T1000 (cell line): Measurements from ENCODE around the gene HS2ST1.
A peak's percentile ranks its signal among the peaks of the same experiment; 100 is the strongest.
"Not testable (repeated sequence)": the region's sequence is repeated elsewhere in the genome, so short reads cannot be mapped to it uniquely, and the experiment has no call there.

Source experiments
- DNase-seq: peaks from one replicate; lab custom pipeline; 2025; ENCODE audit warnings: mixed read lengths; lab: John Stamatoyannopoulos, UW

HS2ST1 gene

GRCh38 chr1:86914601-86914997 lies at the start of gene HS2ST1:
TSS of gene HS2ST1 (plus strand) at chr1:86914635.
- no peak for DNase-seq

DNA sequence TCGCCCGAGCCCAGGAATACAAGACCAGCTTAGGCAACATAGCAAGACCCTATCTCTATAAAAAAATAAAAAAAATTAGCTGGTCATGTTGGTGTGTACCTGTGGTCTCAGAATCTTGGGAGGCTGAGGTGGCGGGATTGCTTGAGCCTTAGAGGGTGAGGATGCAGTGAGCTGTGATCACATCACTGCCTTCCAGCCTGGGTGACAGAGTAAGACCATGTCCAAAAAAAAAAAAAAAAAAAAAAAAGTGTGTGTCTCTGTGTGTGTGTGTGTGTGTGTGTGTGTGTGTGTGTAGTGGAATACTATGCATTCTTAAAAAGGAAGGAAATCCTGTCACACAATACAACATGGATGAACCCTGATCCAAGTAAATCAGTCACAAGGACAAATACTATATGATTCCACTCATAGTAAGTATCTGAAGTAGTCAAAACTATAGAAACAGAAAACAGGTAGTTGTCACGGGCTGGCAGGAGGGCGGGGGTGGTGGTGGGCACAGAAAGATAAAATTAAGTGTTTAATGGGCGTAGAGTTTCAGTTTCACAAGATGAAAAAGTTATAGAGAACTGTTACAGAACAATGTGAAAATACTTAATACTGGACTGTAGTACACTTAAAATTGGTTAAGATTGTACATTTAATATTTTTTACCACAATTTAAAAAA lies 48.3 kb upstream of the HS2ST1 start:
- no peak for DNase-seq

GRCh38 chr1:86866665-86867064 lies 47.8 kb upstream of the HS2ST1 start:
- no peak for DNase-seq

- DNase-seq, result not testable (repeated sequence)
These were observed 47.2 kb upstream of the HS2ST1 start for GRCh38 chr1:86867278-86867677.

DNA sequence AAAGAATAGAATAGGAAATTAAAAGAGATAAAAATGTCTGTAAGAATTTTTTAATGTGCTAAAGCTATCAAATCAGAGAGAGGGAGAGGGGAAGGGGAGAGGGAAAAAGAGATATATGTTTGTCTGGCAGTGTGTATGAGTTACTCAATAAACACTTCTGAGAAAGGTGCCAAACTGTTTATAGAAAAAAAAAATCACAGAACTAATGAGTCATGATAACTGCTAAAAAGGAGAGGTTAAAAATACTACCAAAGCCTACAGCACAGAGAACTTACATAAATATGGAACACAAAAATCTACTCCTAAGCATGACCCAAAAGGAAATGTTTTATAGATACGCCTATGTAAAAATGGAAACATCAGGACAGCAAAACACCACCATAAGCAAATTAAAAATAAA lies 46.0 kb upstream of the HS2ST1 start:
- no peak for DNase-seq

- DNase-seq, result no peak
These were observed 43.4 kb upstream of the HS2ST1 start for GRCh38 chr1:86871001-86871400.

GRCh38 chr1:86872086-86872485 lies 42.3 kb upstream of the HS2ST1 start:
- DNase-seq, result no peak

- DNase-seq, result no peak
These were observed 38.7 kb upstream of the HS2ST1 start for GRCh38 chr1:86875722-86876121.

- DNase-seq, result no peak
These were observed 26.8 kb upstream of the HS2ST1 start for GRCh38 chr1:86887479-86888162.

- DNase-seq, result no peak
These were observed 26.1 kb upstream of the HS2ST1 start for GRCh38 chr1:86888327-86888726.

GRCh38 chr1:86899401-86899800 lies 15.0 kb upstream of the HS2ST1 start:
- DNase-seq, result not testable (repeated sequence)

DNA sequence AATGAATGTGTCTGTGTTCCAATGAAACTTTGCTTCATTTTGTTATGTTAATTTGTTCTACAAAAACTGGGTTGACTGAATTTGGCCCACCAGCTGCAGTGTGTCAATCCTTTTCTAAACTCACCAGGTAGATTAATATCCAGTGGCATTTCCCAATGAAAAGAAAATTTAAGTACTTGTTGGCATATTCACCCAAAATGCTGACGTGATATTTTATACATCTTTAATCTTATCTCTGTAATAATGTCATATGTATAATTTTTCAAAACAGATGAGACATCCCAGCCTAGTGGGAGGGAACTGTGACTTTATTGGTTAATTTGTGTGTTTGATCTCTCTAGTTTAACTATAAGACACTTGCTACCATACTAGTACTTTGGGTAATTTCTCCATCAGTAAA lies 8.6 kb upstream of the HS2ST1 start:
- DNase-seq, result no peak

DNA sequence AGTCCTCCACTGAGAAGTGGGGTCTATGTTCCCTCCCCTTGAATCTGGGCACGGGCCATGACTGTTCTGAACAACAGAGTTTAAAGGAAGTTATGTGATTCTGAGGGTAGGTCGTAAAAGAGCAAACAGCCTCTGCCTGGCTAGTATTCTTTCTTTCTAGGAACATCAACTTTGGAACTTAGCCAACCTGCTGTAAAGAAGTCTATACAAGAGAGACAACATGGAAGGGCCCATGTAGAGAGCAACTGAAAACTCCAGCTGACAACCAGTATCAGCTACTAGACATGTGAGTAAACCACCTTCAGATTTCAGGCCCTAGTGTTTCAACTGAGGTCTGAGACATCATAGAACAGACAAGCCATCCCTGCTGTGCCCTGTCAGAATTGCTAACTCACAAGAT lies 8.0 kb upstream of the HS2ST1 start:
- DNase-seq, result no peak

GRCh38 chr1:86912281-86912900 lies 2.0 kb upstream of the HS2ST1 start:
- no peak for DNase-seq

- no peak for DNase-seq
These were observed 988 bp upstream of the HS2ST1 start for GRCh38 chr1:86913399-86913895.

DNA sequence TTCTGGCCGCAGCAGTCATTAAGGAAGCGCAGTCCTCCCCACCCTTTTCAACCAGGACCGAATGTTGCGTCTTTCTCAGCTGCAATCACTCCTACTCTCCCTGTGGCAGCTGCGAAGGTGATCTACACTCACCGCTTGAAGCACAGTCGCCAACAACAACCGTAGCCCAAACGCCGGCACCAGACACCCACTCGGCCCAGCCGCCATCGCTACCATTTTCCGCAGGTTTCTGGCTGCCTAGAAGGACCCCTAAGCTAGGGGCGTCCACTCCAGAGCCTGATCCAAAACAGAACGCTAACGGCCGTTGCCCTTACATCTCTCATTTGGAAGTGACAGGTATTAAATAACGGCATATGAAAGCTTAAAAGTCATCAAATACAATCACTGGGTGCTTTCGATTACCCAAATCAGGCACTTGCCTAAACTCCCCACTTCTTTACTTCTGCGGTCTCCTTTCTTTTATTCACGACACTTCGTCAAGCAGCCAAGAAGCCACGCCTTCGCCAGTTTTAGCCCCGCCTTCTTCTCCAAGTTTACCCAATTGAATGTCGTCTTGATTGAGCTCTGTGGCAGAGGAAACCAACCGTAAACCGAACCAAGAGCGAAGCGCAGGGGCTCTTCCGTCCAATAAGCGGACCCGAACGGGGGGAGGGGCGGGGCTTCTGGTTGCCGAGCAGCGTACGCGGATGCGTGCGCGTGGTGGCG lies 387 bp upstream of the HS2ST1 start, which contains the start of gene SELENOF:
SELENOF (minus strand) TSS at position 231 of the 705 bp plus-strand sequence; CDS start at position 216, 15 bp downstream.
- DNase-seq, result peak; percentile 99

DNA sequence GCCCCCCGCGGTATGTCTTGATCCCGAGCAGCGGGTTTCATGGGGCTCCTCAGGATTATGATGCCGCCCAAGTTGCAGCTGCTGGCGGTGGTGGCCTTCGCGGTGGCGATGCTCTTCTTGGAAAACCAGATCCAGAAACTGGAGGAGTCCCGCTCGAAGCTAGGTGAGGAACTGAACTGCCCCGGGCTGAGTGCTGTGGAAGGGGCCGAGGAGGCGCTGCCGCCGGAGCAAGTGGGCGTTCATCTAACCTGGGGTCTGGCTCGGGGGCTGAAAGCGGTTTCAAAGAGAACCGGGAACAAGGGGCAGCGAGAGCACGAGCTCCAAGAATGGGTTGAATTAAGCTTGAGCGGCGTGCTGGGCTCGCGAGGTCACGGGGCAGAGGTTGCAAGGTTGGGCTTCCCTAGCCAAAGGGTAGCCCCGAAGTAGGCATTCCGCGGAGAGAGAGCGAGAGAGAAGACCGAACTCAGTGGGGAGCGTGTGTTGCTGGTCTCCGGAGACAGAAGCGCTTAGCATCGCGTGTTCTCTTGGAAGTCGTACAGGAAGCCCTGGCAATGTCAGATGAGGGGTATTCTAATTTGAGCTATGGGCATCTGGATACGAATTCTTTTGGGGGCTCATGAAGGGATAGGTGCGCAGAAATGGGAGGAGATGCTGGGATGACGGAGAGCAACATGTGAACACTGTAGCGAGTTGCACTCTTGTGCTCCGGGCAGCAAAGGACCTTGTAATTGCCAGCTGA lies 732 bp downstream of the HS2ST1 start:
- DNase-seq, result peak; percentile 43

DNA sequence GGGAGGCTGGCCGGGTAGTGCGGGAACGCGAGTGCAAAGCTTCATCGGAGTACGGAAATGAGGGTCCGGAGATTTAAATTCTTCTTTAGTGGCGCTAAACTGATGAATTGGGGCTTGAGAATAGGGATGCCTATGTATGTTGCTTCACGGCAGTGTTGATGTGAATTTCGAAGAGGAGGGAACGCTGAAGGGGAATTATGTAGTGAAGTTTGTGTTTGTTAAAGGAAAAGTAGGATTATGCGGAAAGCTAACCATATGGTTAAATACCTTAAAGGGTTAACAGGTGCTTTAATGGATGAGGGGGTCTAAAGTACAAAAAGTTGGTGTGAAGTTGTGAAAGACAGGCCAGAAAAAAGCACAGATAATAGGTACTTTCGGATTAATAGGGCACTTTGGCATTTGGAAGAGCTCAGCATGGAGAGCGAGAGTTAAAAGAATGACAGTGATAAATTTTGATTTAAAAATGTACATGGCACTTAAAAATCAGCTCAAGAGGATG lies 1.4 kb downstream of the HS2ST1 start:
- no peak for DNase-seq

DNA sequence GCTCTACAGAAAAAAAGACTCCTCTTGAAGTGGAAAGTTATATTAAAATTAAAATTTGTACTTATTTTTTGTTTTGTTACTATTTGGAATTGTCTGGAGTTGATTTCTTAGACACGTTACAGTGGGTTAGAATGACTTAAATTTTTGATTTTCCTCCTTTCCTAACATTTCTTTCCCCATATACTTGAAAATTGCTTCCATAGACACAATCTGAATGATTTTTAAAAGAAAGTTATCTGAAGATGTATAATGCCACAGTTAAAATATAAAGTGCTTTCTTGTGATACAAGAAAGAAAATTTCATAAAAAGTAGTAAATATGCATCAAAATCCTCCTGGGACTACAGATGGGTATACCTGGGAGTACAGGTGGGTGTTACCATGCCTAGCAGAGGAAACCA lies 2.3 kb downstream of the HS2ST1 start:
- no peak for DNase-seq

DNA sequence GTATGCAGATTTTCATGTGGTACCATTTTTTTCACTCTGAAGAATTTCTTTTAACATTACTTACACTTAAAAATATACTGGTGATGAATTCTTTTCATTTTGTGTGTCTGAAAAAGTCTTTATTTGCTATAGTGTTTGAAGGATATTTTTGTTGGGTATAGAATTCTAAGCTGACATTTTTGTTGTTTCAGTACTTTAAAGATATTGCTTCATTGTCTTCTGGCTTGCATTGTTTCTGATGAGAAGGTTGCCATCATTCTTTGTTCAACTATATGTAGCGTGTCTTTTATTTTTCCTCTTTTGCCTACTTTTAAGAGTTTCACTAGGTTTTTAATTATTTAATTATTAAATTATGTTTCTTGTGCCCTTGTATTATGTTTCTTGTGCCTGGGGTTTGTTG lies 8.0 kb downstream of the HS2ST1 start:
- no peak for DNase-seq

DNA sequence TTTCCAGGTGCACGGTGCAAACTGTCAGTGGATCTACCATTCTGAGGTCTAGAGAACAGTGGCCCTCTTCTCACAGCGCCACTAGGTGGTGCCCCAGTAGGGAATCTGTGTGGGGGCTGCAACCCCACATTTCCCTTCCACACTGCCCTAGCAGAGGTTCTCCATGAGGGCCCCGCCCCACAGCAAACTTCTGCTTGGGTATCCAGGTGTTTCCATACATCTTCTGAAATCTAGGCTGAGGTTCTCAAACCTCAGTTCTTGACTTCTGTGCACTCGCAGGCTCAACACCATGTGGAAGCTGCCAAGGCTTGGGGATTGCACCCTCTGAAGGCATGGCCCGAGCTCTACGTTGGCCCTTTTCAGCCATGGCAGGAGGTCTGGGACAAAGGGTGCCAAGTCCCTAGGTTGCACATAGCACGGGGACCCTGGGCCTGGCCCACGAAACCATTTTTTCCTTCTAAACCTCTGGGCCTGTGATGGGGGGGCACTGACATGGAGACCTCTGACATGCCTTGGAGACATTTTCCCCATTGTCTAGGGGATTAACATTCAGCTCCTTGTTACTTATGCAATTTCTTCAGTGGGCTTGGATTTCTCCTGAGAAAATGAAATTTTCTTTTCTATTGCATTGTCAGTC lies 10.0 kb downstream of the HS2ST1 start:
- no peak for DNase-seq
